Measurements from ENCODE around the gene TBATA. TPM values are rescaled to one million over a fixed set of nuclear protein-coding genes. Genes with fewer than 3 reads are reported as not detected.

The TBATA gene
- total RNA-seq, 2 experiments from 2014 or later, result not detected

- DNase-seq, result peak; percentile 81
- Mint-ChIP-seq H3K36me3 (ENCODE audit: low read depth) (no peaks in the 10 kb centered on the region), H3K9me3 (ENCODE audit: low read depth) (no peaks in the 10 kb centered on the region), H3K27ac (peak overlapping the region; percentile 38), H3K4me3 (no peak overlapping the region), H3K4me1 (peaks cover 6% of the 10 kb centered on the region), H3K27me3 (no peaks in the 10 kb centered on the region)
- intact Hi-C loops (cut with DNase I, micrococcal nuclease), result loop anchor here (1.0 to 2.0 kb wide), 6 partner anchors 140 to 298 kb away; no protein-coding TSS in a partner anchor
- ChIA-PET CTCF (interaction anchor here (0.6 to 6.9 kb wide), 15 partner anchors 9 to 517 kb away, joined by 3 to 65 read pairs (median 4); no protein-coding TSS in a partner anchor), POLR2A (no interaction called here)
- peak; percentile 71 for ATAC-seq
Observed at GRCh38 chr10:70758757-70759514, 26.2 kb downstream of the TBATA start.

GRCh38 chr10:70757856-70758255 lies 27.3 kb downstream of the TBATA start:
- Mint-ChIP-seq H3K27ac (no peak overlapping the region), H3K4me3 (no peak overlapping the region), H3K9me3 (ENCODE audit: low read depth) (no peaks in the 10 kb centered on the region), H3K27me3 (no peaks in the 10 kb centered on the region), H3K4me1 (peaks cover 6% of the 10 kb centered on the region), H3K36me3 (ENCODE audit: low read depth) (no peaks in the 10 kb centered on the region)
- intact Hi-C loops (cut with DNase I, micrococcal nuclease), result loop anchor here in 1 of 2 experiments (2.0 kb wide), 1 partner anchor 199 kb away; no protein-coding TSS in a partner anchor
- ATAC-seq (no peak), DNase-seq (no peak)
- POLR2A ChIA-PET, result no interaction called here
- CTCF ChIA-PET, result interaction anchor here (0.6 to 6.9 kb wide), 3 partner anchors 105 to 207 kb away, joined by 5 to 65 read pairs (median 15); no protein-coding TSS in a partner anchor

GRCh38 chr10:70756700-70757360 lies 28.3 kb downstream of the TBATA start:
- no peaks in the 10 kb centered on the region for H3K36me3 Mint-ChIP-seq (ENCODE audit: low read depth)
- POLR2A ChIA-PET, result no interaction called here
- H3K27me3 Mint-ChIP-seq, result no peaks in the 10 kb centered on the region
- no peaks in the 10 kb centered on the region for H3K9me3 Mint-ChIP-seq (ENCODE audit: low read depth)
- CTCF ChIA-PET, result interaction anchor here (0.6 to 6.9 kb wide), 7 partner anchors 11 to 206 kb away, joined by 3 to 65 read pairs (median 5); no protein-coding TSS in a partner anchor
- intact Hi-C loops (cut with DNase I, micrococcal nuclease), result no loop called here
- no peak for DNase-seq
- no peak overlapping the region for H3K27ac Mint-ChIP-seq
- no peak overlapping the region for H3K4me3 Mint-ChIP-seq
- peaks cover 6% of the 10 kb centered on the region for H3K4me1 Mint-ChIP-seq
- ATAC-seq, result no peak

GRCh38 chr10:70753841-70754621 lies 31.1 kb downstream of the TBATA start:
- Mint-ChIP-seq H3K36me3 (ENCODE audit: low read depth) (no peaks in the 10 kb centered on the region), H3K9me3 (ENCODE audit: low read depth) (no peaks in the 10 kb centered on the region), H3K27ac (no peak overlapping the region), H3K4me3 (no peak overlapping the region), H3K4me1 (peaks cover 5% of the 10 kb centered on the region), H3K27me3 (no peaks in the 10 kb centered on the region)
- no peak for ATAC-seq
- CTCF ChIA-PET, result interaction anchor here (0.6 kb wide), 2 partner anchors 12 to 134 kb away, joined by 3 to 5 read pairs; no protein-coding TSS in a partner anchor
- no peak for DNase-seq
- POLR2A ChIA-PET, result no interaction called here
- intact Hi-C loops (cut with DNase I, micrococcal nuclease), result no loop called here

- DNase-seq (no peak), ATAC-seq (no peak)
- H3K27me3 Mint-ChIP-seq, result no peaks in the 10 kb centered on the region
- H3K4me3 Mint-ChIP-seq, result no peak overlapping the region
- no peaks in the 10 kb centered on the region for H3K9me3 Mint-ChIP-seq (ENCODE audit: low read depth)
- intact Hi-C loops (cut with DNase I, micrococcal nuclease), result no loop called here
- ChIA-PET POLR2A (no interaction called here), CTCF (no interaction called here)
- no peaks in the 10 kb centered on the region for H3K4me1 Mint-ChIP-seq
- H3K27ac Mint-ChIP-seq, result no peak overlapping the region
- H3K36me3 Mint-ChIP-seq (ENCODE audit: low read depth), result no peaks in the 10 kb centered on the region
Observed at GRCh38 chr10:70753026-70753663, 32.0 kb downstream of the TBATA start.

- ChIA-PET POLR2A (no interaction called here), CTCF (no interaction called here)
- Mint-ChIP-seq H3K36me3 (ENCODE audit: low read depth) (no peaks in the 10 kb centered on the region), H3K27me3 (no peaks in the 10 kb centered on the region), H3K9me3 (ENCODE audit: low read depth) (no peaks in the 10 kb centered on the region), H3K27ac (no peak overlapping the region), H3K4me1 (no peaks in the 10 kb centered on the region), H3K4me3 (no peak overlapping the region)
- DNase-seq, result no peak
- intact Hi-C loops (cut with DNase I, micrococcal nuclease), result no loop called here
- no peak for ATAC-seq
Observed at GRCh38 chr10:70752571-70752970, 32.6 kb downstream of the TBATA start.

GRCh38 chr10:70751991-70752390 lies 33.2 kb downstream of the TBATA start:
- intact Hi-C loops (cut with DNase I, micrococcal nuclease), result no loop called here
- Mint-ChIP-seq H3K4me3 (no peak overlapping the region), H3K27me3 (no peaks in the 10 kb centered on the region), H3K27ac (no peak overlapping the region), H3K9me3 (ENCODE audit: low read depth) (no peaks in the 10 kb centered on the region), H3K36me3 (ENCODE audit: low read depth) (no peaks in the 10 kb centered on the region), H3K4me1 (no peaks in the 10 kb centered on the region)
- DNase-seq (no peak), ATAC-seq (no peak)
- CTCF ChIA-PET, result no interaction called here
- POLR2A ChIA-PET, result no interaction called here

GRCh38 chr10:70751356-70751755 lies 33.8 kb downstream of the TBATA start:
- ChIA-PET POLR2A (no interaction called here), CTCF (no interaction called here)
- Mint-ChIP-seq H3K4me1 (no peaks in the 10 kb centered on the region), H3K4me3 (no peak overlapping the region), H3K9me3 (ENCODE audit: low read depth) (no peaks in the 10 kb centered on the region), H3K36me3 (ENCODE audit: low read depth) (no peaks in the 10 kb centered on the region), H3K27ac (no peak overlapping the region), H3K27me3 (no peaks in the 10 kb centered on the region)
- ATAC-seq, result no peak
- no peak for DNase-seq
- intact Hi-C loops (cut with DNase I, micrococcal nuclease), result no loop called here

GRCh38 chr10:70750156-70750703 lies 34.9 kb downstream of the TBATA start:
- Mint-ChIP-seq H3K4me1 (no peaks in the 10 kb centered on the region), H3K27ac (no peak overlapping the region), H3K27me3 (no peaks in the 10 kb centered on the region), H3K9me3 (ENCODE audit: low read depth) (no peaks in the 10 kb centered on the region), H3K4me3 (no peak overlapping the region), H3K36me3 (ENCODE audit: low read depth) (no peaks in the 10 kb centered on the region)
- CTCF ChIA-PET, result interaction anchor here (0.6 to 0.7 kb wide), 2 partner anchors 65 to 624 kb away, joined by 3 read pairs; no protein-coding TSS in a partner anchor
- POLR2A ChIA-PET, result no interaction called here
- intact Hi-C loops (cut with DNase I, micrococcal nuclease), result no loop called here
- DNase-seq, result no peak
- ATAC-seq, result no peak

- Mint-ChIP-seq H3K4me3 (no peak overlapping the region), H3K27me3 (no peaks in the 10 kb centered on the region), H3K9me3 (ENCODE audit: low read depth) (no peaks in the 10 kb centered on the region), H3K27ac (no peak overlapping the region), H3K4me1 (no peaks in the 10 kb centered on the region), H3K36me3 (ENCODE audit: low read depth) (no peaks in the 10 kb centered on the region)
- POLR2A ChIA-PET, result no interaction called here
- ATAC-seq (no peak), DNase-seq (no peak)
- intact Hi-C loops (cut with DNase I, micrococcal nuclease), result no loop called here
- CTCF ChIA-PET, result interaction anchor here (0.6 kb wide), 1 partner anchor 625 kb away, joined by 3 read pairs; no protein-coding TSS in a partner anchor
Observed at GRCh38 chr10:70749756-70750155, 35.4 kb downstream of the TBATA start.
